Ascending aorta (tissue), 2 donors: ENCODE measurements around the gene MAFG. TPM values are rescaled to one million over a fixed set of nuclear protein-coding genes. Genes with fewer than 3 reads are reported as not detected.

Experiments
- DNase-seq, 2 donors: peaks; one replicate each; pipeline ENCODE4 v3.0.0-alpha.2; 2019; ENCODE audit warnings: low spot score in 2 of 2
- H3K27ac ChIP-seq, 2 donors: fragments of 200-600 bp; sonication (generic); one replicate each; pipeline ENCODE4 v1.5.1; 2016 to 2017; ENCODE audit warnings: mild to moderate bottlenecking in 1 of 2
- H3K27me3 ChIP-seq: fragments of 200-600 bp; sonication (generic); one replicate; pipeline ENCODE4 v1.5.1; 2017
- H3K36me3 ChIP-seq, 2 donors: fragments of 200-600 bp; sonication (generic); one replicate each; pipeline ENCODE4 v1.5.1; 2016
- H3K4me1 ChIP-seq, 2 donors: fragments of 200-600 bp; sonication (generic); one replicate each; pipeline ENCODE4 v1.5.1; 2016 to 2017; ENCODE audit warnings: mild to moderate bottlenecking in 1 of 2
- H3K4me3 ChIP-seq, 2 donors: fragments of 200-600 bp; sonication (generic); one replicate each; pipeline ENCODE4 v1.5.1; 2016 to 2017; ENCODE audit warnings: mild to moderate bottlenecking in 1 of 2
- H3K9me3 ChIP-seq, 2 donors: fragments of 200-600 bp; sonication (generic); one replicate each; pipeline ENCODE4 v1.5.1; 2016
- intact Hi-C: fragments of 100-400 bp; cut with DNase I; formaldehyde crosslinking; loops from one replicate; pipeline ENCODE4 v1.15.1; 2023
- total RNA-seq: library from RNA; depleted of rRNA; stranded (reverse); fragments of >200 nt; gene quantifications from one replicate; pipeline ENCODE4 v1.1.0, GENCODE V29; 2016
- TF ChIP-seq, protein P1 (sequence below), 3 experiments: fragments of 200-600 bp in 2 of 3; fragments of 450-650 bp in 1 of 3; sonication (generic) in 2 of 3; IDR thresholded peaks; one replicate each; pipeline ENCODE4 v1.5.1; 2016 to 2019; ENCODE audit warnings: antibody characterized with exemption in 3 of 3, mild to moderate bottlenecking in 1 of 3, moderate library complexity in 1 of 3

Gene MAFG
- total RNA-seq, 1 donor from 2014 or later, result 28.7 TPM

DNA sequence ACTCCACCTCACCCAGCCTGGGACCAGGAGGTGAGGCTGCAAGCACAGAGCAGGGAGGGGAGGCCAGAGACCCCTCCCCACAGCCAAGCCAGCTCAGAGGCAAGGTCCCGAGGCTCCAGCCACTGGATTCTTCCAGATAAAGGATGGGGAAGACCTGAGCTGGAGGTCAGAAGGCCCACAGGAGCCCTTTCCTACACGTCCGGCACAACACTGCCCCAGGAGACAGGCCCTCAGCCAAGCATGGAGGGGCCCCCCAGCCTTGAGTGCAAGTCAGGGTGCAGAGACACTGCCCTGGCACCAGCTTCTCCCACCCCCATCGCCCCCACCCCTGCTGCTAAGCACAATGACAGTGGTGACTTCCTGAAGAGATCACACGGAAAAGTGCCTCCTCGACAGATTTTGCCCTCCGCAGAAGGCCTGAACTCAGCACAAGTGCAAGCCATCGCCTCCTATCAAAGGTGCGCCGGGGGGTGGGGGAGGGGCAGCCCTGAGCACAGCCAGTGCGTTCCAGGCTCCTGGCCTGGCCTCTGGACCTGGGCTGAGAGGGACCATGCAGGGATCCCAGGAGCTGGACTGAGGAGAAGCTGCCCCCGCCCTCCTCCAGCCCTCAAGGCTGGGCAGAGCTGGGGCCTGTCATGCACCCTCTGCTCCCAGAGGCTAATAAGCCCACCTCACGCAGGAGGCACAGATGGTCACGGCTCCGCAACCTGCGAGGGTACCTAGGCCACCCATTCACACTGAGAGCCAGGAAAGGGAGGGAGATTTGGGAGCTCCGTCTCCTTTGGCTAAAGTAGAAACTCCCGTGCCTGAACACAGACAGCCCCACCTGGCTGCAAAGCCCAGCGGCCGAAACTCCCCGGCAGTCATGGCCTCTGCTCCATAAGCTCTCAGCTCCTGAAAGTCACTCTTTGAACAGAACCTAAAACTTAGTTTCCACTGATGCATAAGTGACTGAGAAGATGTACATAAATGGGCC, 2.7 kb downstream of the MAFG start:
- H3K4me3 ChIP-seq, result no peak overlapping the region

DNA sequence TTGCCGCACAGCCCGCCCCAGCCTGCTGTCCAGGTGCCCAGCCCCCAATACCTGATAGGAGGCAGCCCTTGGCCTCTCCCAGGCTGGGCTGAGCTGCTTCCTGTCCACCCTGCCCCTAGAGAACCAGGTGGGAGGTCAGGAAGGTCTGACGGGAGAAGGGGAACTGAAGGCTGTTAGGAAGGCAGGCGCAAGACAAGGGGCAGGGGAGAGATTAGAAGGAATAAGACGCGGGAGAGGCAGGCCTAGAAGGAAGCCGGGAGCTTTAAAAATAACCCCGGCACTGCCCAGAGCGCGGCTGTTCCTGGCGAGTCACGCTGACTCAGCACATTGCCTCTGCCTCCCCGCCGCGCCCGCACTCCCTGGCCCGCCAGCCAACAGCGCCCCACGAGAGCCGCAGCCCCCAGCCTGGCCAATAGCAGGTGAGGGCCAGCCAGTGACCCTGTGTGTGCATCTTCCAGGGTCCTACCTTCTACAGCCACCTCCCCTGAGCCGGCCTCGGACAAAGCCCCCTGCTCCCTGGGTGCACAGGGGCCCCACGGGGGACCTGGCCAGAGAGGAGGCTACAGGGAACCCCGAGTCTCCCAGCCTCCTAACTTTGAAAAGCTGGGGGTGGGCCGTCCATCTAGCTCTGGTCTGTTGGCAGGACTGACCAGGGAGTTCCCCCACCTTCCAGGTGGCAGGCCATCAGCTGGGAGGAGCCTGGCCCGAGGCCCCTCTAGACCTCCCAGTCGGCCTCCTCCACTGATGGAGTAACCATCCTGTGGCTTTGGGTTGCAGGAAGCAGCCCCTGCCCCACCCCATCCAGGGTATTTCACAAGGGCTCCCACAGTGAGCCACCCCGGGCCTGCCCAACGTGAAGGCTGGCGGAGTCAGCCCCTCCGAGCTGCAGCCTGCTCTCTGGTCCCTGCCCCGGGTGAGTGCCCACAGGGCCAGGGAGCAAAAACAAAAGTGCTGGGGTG, 4.0 kb downstream of the MAFG start:
- peaks cover 26 to 47% of the 10 kb centered on the region in 2 donors for H3K4me1 ChIP-seq
- TF ChIP-seq, protein P1, sequence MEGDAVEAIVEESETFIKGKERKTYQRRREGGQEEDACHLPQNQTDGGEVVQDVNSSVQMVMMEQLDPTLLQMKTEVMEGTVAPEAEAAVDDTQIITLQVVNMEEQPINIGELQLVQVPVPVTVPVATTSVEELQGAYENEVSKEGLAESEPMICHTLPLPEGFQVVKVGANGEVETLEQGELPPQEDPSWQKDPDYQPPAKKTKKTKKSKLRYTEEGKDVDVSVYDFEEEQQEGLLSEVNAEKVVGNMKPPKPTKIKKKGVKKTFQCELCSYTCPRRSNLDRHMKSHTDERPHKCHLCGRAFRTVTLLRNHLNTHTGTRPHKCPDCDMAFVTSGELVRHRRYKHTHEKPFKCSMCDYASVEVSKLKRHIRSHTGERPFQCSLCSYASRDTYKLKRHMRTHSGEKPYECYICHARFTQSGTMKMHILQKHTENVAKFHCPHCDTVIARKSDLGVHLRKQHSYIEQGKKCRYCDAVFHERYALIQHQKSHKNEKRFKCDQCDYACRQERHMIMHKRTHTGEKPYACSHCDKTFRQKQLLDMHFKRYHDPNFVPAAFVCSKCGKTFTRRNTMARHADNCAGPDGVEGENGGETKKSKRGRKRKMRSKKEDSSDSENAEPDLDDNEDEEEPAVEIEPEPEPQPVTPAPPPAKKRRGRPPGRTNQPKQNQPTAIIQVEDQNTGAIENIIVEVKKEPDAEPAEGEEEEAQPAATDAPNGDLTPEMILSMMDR (IDR thresholded peaks at IDR 0.05), result no peak
- H3K9me3 ChIP-seq, result no peaks in the 10 kb centered on the region
- intact Hi-C loops, result no loop called here
- peak in 1 of 2 donors; percentile 84 for DNase-seq
- H3K27me3 ChIP-seq, result no peaks in the 10 kb centered on the region
- peak overlapping the region; percentile 38 to 57 for H3K4me3 ChIP-seq
- peaks cover 20 to 27% of the 10 kb centered on the region in 2 donors for H3K36me3 ChIP-seq
- H3K27ac ChIP-seq, result peak overlapping the region; percentile 53 to 72

More for the DNA sequence above, 2.7 kb downstream of the MAFG start:
- Histone ChIP-seq H3K4me1 (peaks cover 26 to 49% of the 10 kb centered on the region in 2 donors), H3K27me3 (no peaks in the 10 kb centered on the region), H3K27ac (peak overlapping the region; percentile 13 to 72), H3K9me3 (no peaks in the 10 kb centered on the region), H3K36me3 (peaks cover 18 to 27% of the 10 kb centered on the region in 2 donors)
- DNase-seq, result no peak
- TF ChIP-seq, protein P1 (IDR thresholded peaks at IDR 0.05), result no peak
- intact Hi-C loops, result loop anchor here (5.0 kb wide), 2 partner anchors 53 to 172 kb away; partner anchors contain the start of genes ARHGDIA and FASN

DNA sequence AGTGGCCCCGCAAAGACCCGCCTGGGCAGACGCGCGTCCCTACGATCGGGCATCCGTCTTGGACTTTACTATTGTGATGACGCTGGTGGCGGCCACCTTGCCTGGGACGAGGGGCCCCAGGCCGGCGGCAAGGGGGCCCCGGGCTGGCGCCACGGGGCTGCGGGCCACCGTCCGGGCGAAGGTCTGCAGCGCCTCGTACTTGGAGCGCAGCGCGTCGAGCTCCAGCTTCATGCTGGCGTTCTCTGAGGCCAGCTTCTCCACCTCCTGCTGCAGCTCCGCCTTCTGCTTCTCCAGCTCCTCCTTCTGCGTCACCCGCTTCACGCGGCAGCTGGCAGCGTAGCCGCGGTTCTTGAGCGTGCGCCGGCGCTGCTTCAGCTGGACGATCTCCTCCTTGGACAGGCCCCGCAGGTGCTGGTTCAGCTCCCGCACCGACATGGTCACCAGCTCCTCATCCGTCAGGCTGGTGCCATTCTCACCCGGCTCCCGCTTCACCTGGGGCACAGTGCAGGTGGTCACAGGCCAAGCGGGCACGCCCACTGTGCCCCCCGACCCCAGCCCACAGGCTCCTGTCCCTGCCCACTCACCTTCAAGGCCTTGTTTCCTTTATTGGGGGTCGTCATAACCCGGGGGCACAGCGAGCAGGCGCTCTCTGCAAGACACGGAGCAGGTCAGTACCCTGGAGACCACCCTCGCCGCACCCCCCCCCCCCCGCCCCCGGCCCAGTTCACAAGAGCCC, 4.8 kb downstream of the MAFG start:
- peak overlapping the region; percentile 53 to 72 for H3K27ac ChIP-seq
- peaks cover 26 to 44% of the 10 kb centered on the region in 2 donors for H3K4me1 ChIP-seq

DNA sequence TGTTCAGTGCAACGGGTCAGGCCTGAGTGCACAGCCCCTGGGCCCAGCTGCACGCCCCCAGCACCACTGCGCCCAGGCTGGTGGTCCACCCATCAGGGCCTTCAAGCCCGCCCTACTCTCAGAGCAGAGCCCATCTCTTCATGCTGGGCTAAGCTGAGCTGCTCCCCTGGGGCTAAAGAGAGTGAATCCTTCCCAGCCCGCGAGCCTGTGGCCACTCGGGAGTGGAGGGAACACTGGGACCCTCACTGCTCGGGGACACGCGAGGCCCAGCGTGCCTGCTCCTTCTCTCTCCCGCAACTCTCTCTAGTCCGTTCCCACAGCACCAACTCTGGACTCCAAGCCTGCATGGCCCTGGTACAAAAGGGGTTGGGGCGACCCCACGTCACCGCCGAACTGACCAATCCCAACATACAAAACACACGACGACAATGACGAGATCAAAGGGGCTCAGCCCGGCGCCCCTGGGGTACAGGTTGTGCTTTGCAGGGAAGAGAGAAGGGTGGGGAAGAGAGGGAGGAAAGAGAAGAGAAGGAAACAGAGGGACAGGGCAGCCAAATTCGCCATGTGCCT, 5.5 kb downstream of the MAFG start:
- TF ChIP-seq, protein P1 (IDR thresholded peaks at IDR 0.05), result no peak
- Histone ChIP-seq H3K4me3 (no peak overlapping the region), H3K27ac (no peak overlapping the region)

More for the DNA sequence above, 4.8 kb downstream of the MAFG start:
- Histone ChIP-seq H3K9me3 (no peaks in the 10 kb centered on the region), H3K36me3 (peaks cover 20 to 27% of the 10 kb centered on the region in 2 donors), H3K4me3 (peak overlapping the region; percentile 38 to 57), H3K27me3 (no peaks in the 10 kb centered on the region)
- TF ChIP-seq, protein P1 (IDR thresholded peaks at IDR 0.05), result no peak
- no peak for DNase-seq
- intact Hi-C loops, result no loop called here

More for the DNA sequence above, 5.5 kb downstream of the MAFG start:
- Histone ChIP-seq H3K4me1 (peaks cover 29 to 46% of the 10 kb centered on the region in 2 donors), H3K9me3 (no peaks in the 10 kb centered on the region), H3K36me3 (peaks cover 20 to 27% of the 10 kb centered on the region in 2 donors), H3K27me3 (no peaks in the 10 kb centered on the region)
- intact Hi-C loops, result no loop called here
- no peak for DNase-seq
